ENCODE measurements around the gene IL11RA.

IL11RA gene

DNA sequence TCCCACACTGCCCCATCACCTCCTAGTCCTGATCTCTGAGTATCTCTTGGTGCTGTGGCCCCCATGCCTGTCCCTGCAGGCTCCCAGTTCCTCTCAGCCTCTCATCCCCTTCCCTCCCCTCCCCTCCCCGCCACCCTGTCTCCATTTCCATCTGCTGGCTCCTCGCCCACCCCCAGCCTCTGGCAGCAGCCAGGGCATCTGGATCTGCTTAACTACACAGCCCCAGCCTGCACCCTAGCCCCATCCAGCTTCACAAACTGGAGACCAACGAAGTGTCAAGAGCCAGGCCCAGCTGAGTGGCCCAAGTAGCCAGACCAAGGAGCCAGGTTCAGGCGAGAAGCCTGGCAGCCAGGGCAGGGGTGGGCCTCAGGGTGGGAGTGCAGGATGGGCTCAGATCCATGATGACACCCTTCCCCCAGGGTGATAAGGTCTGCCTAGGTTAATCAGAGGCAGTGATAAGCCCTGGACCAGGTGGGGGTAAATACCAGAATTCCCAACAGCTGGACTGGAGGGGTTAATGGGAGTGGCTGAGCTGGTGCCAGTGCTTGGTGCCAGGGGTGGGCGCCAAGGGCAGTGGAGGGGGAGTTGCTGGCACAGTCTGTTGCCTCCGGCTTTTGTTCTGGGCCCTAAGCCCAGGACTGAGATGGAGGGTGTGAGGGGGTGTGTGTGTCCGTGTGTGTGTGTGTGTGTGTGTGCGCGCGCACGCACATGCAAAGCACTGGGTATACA is 2.5 kb downstream of the IL11RA start:
- TF ChIP-seq GATA3 (IDR thresholded peaks at IDR 0.05; ENCODE audit: low read depth, low read length) (no peak), GATA2 (IDR thresholded peaks at IDR 0.05; ENCODE audit: low read depth, low read length) (peak; percentile 87)

DNA sequence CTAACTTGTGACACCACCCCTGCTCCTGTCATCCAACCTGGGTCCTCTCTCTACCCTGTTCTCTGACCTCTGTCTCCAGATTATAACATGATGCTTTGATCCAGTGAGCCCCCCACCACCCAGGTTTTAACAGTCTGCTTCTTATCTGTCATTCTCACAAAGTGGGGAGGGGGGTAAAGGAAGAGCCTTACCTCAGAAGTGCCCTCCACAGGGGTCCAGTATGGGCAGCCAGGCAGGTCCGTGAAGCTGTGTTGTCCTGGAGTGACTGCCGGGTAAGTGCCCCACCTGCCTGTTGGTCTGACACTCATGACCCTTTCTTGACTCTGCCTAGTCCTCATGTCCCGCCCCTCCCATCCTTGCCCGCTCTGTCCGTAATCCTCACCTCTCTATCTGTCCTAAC is 3.4 kb downstream of the IL11RA start:
- TF ChIP-seq GATA2 (IDR thresholded peaks at IDR 0.05; ENCODE audit: low read depth, low read length) (no peak), GATA3 (IDR thresholded peaks at IDR 0.05; ENCODE audit: low read depth, low read length) (no peak)

DNA sequence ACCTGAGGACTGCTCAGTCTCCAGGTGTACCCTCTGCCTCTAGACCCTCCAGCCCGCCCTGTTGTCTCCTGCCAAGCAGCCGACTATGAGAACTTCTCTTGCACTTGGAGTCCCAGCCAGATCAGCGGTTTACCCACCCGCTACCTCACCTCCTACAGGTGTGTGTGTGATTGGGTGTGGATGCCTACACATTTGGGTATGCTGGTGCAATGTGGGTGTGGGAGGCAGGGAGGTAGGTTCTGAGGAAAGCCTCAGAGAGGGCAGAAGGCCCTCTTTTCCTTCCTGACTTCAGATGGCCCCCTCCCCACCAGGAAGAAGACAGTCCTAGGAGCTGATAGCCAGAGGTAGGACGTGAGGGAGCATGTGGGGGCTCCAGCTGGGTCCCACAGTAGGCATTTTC is 5.0 kb downstream of the IL11RA start:
- TF ChIP-seq GATA2 (IDR thresholded peaks at IDR 0.05; ENCODE audit: low read depth, low read length) (no peak), GATA3 (IDR thresholded peaks at IDR 0.05; ENCODE audit: low read depth, low read length) (no peak)

DNA sequence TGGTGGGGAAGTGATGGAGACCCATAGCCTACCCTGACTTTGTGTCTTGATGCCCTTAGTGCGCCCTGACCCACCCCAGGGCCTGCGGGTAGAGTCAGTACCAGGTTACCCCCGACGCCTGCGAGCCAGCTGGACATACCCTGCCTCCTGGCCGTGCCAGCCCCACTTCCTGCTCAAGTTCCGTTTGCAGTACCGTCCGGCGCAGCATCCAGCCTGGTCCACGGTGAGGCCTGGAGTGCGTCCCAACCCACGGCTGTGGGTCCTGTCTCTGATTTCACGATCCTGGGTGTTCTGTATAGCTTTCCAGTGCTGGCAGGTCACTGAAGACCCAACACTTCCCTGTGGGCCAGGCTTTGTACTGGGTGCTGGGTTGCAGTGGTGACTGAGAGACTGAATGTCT is 6.5 kb downstream of the IL11RA start:
- no peak for TF ChIP-seq GATA3 (IDR thresholded peaks at IDR 0.05; ENCODE audit: low read depth, low read length)
- no peak for TF ChIP-seq GATA2 (IDR thresholded peaks at IDR 0.05; ENCODE audit: low read depth, low read length)

DNA sequence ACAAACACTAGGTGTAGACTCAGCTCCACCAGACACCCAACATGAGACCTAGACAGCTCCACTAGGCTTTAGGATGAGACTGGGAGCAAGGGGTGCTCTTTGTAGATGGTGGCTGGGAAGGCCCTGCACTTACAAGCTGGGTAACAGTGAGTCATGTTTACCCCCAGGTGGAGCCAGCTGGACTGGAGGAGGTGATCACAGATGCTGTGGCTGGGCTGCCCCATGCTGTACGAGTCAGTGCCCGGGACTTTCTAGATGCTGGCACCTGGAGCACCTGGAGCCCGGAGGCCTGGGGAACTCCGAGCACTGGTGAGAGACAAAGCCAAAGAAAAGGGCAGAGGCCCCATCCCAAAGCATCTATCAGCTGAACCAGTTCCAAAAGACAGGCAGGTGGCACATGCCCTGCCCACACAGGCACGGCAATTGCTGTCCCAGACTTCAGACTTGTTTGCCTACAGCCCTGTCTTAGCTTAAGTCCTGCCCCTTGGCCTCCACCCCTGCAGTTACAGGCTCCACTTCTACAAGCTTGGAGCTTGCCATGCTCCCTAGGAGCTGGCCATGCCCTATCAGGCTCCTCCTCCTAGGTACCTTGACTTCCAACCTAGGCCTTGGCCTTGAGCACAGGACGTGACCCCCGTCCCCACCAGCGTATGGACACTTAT is 7.7 kb downstream of the IL11RA start:
- no peak for TF ChIP-seq GATA2 (IDR thresholded peaks at IDR 0.05; ENCODE audit: low read depth, low read length)
- TF ChIP-seq GATA3 (IDR thresholded peaks at IDR 0.05; ENCODE audit: low read depth, low read length) = no peak

DNA sequence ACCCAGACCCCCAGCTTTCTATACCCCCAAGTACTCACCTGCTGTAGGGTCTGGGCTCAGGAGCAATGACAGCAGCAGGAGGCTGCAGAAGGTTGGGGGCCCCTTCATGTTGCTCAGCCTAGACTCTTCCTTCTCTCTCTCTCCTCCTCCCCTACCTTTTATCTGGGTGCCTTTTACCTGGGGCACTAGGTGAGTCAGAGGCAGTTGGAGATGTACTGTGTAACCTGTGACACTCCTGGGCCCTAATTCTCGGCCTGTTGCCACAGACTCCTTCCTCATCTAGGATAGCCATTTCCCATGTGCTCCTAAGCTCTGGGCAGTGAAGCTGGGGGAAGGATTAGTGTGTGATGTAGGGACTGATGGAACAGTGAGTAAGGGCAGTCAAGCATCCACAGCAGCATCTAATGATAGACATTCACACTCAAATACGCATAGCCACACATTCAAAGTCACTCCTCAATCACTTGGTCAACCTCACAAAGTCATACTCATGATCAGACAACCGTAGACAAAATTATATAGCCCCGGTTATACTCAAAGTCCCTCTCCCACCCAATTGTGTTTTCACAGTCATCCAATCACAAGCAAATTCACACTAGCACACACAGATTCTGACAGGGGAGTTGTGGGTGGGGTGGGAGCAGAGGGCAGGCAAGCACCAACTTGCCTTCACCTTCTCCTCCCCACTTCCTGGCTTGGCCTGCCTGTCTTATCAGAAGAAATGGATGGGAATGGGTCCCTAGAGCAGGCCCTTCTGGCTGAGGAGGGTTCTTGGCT is 10.7 kb downstream of the IL11RA start, which contains the start of gene CCL27:
Gene CCL27, minus strand, starts transcription at position 132 of the 777 bp plus-strand sequence. Its CDS starts 24 bp downstream, at position 108.
- TF ChIP-seq GATA3 (IDR thresholded peaks at IDR 0.05; ENCODE audit: low read depth, low read length) (no peak), GATA2 (IDR thresholded peaks at IDR 0.05; ENCODE audit: low read depth, low read length) (no peak)

DNA sequence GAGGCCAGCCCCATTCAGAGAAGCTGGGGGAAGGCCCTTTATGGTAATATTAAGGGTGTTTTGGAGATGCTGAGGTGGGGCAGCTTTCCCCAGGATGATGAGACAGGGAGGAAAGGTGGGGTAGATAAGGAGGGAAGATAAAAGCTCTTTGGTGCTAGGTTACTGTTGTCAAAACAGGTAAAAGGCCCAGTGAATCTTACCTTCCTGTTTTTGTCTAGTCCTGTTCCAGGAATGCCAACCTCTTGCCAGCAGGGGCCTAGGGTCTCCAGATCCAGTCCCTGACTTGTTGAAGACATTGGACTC is 11.3 kb downstream of the IL11RA start:
- no peak for TF ChIP-seq GATA2 (IDR thresholded peaks at IDR 0.05; ENCODE audit: low read depth, low read length)
- TF ChIP-seq GATA3 (IDR thresholded peaks at IDR 0.05; ENCODE audit: low read depth, low read length) = no peak

DNA sequence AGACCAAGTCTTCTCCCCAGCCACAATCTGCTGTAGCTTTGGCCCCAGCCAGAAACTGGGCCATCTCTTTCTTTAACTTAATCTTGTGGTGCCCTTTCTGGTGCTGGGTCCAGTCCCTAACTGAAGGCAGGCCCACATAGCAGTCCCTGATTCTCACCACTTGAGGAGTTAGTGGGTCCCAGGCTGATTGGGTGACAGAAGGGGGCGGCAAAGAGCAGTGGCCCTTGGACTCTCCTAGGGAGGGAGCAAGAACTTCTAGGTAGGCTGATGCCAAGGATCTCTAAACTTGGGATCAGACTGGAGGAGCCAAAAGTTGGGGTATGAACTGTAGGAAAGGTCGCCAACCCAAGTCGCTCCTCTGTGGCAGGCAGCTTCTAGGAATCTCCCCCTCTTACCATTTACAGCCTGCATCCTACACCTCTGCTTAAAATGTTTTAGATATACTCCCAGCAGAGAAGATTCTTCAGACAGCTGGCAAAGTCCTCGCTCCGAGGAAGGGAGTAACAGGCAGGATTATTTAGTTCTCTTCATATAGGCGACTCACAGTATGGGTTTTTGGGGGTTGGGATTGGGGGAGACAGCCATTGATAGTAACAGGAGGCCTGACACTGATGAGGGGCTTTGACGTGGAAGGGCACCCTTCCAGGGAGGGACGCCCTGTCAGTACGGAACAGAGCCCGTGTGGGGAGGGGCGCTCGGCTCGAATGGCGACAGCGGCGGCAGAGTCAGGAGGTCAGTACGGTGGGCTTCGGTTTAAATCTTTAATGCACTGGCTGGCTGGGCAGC is 12.5 kb downstream of the IL11RA start:
- no peak for TF ChIP-seq GATA3 (IDR thresholded peaks at IDR 0.05; ENCODE audit: low read depth, low read length)
- no peak for TF ChIP-seq GATA2 (IDR thresholded peaks at IDR 0.05; ENCODE audit: low read depth, low read length)

DNA sequence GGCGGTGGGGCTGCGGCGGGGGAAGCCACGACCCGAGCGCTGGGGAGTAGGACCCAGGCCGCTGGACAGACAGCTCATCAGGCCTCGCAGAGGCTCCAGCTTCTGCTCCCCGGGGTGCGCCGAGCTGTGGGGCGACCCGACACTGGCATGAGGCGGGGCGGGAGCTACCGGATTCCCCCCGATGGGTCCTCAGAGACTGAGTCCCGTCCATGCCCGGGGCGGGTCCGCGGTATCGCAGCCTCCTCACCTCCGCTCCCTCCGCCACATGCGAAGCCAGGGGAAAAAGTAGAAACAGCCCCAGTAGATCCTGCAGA is 13.0 kb downstream of the IL11RA start:
- TF ChIP-seq GATA2 (IDR thresholded peaks at IDR 0.05; ENCODE audit: low read depth, low read length) = no peak
- no peak for TF ChIP-seq GATA3 (IDR thresholded peaks at IDR 0.05; ENCODE audit: low read depth, low read length)

DNA sequence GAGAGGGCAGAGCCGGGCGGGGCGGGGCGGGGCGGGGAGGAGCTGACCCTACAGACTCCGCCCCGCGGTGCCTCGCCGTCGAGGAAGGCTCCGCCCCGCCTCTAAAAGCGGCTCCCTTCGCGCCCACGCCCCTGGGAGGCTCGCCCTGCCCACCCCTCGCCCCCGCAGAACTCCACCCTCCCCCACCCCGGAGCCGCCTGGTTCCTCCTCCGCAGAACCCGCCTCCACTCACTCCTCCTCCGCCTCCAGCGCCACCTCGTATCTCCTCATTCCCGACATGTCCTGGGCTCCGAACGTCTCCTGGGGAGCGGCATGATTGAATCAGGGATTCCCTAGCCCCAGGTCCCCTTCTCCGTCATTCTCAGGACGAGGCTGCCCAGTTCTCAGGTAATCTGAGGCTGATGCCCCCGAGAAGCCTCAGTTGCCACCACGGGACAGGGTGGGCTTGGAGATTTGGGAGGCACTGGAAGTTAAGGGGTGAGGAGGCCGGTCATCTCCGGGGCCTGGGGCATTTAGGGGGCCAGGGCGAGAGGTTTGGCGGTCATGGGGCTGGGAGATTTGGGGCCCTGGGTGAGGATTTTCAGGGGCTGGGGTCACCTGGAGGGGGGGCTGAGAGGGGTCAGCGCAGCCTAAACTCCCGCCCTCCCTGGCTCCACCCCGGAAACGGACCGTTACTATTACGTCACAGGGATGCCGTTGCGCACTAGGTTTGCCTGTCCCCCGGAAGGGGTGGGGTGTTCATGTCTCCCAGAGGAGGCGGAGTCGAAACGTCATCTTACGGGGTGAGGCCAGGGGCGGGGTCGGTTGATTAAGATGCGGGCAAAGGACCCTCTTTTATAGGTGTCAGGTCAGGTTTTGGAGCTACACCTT is 13.6 kb downstream of the IL11RA start:
- peak; percentile 7; the same call in 1 of the 2 replicates for TF ChIP-seq GATA2 (IDR thresholded peaks at IDR 0.05; ENCODE audit: low read depth, low read length)
- TF ChIP-seq GATA3 (IDR thresholded peaks at IDR 0.05; ENCODE audit: low read depth, low read length) = no peak

DNA sequence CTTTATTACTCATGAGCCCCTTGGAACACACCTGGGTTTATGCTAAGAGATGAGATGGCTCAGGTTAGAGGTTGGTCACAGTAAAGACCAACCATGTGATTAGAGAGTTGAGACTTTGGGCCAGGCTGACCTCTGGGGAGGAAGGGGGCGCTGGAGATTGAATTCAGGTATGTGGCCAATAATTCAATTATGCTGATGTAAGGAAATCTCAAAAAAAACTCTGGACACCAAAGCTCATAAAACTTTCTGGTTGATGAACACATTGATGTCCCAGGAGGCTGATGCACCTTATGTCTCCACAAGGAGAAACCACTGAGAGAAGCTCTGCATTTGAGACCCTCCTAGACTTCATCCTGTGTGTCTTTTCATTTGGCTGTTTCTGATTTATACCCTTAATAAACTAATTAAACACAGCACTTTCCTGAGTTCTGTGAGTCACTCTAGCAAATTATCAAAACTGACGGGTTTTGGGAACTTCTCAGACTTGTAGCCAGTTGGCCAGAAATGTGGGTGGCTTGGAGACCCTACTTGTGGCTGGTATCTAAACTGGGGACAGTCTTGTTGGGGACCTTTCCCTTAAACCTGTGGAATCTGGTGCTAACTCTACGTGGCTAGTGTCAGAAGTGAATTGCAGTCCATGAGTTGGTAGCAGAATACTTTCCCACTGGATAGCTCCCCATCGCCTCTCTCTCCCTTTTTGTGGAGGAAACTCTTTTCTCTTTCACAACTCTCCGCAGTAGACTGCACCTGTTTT is 18.0 kb downstream of the IL11RA start:
- no peak for TF ChIP-seq GATA2 (IDR thresholded peaks at IDR 0.05; ENCODE audit: low read depth, low read length)
- no peak for TF ChIP-seq GATA3 (IDR thresholded peaks at IDR 0.05; ENCODE audit: low read depth, low read length)

DNA sequence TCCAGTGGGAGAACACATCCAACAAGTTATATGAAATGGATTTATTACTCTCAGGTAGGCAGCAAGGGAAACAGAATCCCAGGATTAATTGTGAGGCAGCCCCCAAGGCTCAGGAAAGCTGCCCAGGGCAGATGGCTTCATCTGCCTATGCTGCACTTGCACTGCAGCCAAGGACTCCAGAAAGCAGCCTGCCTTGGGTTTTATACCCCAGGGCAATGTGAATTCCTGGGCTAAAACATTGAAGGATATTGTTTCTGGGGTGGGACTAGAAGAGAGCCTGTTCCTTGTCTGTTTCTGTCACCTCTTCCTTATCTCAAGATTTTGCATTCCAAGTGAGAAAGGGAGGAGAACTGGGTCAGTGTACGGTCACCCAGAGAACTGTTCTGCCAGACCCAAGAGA is 19.3 kb downstream of the IL11RA start:
- TF ChIP-seq GATA3 (IDR thresholded peaks at IDR 0.05; ENCODE audit: low read depth, low read length) (no peak), GATA2 (IDR thresholded peaks at IDR 0.05; ENCODE audit: low read depth, low read length) (no peak)

DNA sequence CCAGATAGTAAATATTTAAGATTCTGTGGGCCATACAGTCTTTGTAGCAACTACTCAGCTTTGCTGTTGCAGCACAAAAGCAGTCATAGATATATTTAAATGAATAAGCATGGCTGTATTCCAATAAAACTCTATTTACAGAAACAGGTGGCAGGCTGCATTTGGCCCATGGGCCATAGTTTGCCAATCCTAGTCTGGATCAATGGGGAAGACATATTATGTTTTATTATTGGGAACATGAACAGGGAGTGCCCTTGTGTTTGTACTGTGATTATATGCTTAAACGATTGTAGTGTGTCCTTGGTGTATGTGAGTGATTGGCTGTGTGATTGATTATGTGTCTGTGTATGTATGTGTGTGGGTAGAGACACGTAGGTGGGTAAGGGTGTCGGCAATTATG is 22.5 kb downstream of the IL11RA start:
- TF ChIP-seq GATA3 (IDR thresholded peaks at IDR 0.05; ENCODE audit: low read depth, low read length) (no peak), GATA2 (IDR thresholded peaks at IDR 0.05; ENCODE audit: low read depth, low read length) (no peak)
